K562 (cell line): ENCODE results near the gene RIOX2. TPM values are rescaled to one million over a fixed set of nuclear protein-coding genes. Genes with fewer than 3 reads are reported as not detected.
A peak's percentile ranks its signal among the peaks of the same experiment; 100 is the strongest.

ENCODE experiments used
- ARID2 ChIP-seq: fragments of 450-650 bp; IDR thresholded peaks from 2 replicates; pipeline ENCODE4 v1.6.1; 2017; ENCODE audit warnings: antibody characterized with exemption, mild to moderate bottlenecking
- FOXA3 ChIP-seq, 2 experiments: fragments of 450-650 bp in 1 of 2; sonication (generic) in 1 of 2; formaldehyde crosslinking; IDR thresholded peaks in 1 of 2; conservative IDR thresholded peaks in 1 of 2; 2 replicates each; pipeline versions ENCODE4 v1.4.0 to v1.8.0; 2020 to 2022; ENCODE audit warnings: mild to moderate bottlenecking in 2 of 2, missing genetic modification reagents in 1 of 2
- HDAC1 ChIP-seq, 2 experiments: fragments of 450-650 bp; IDR thresholded peaks; 2 replicates each; pipeline ENCODE4 v1.6.1; 2016 to 2017; ENCODE audit warnings: inconsistent platforms in 1 of 2, mild to moderate bottlenecking in 1 of 2, moderate library complexity in 1 of 2
- HEY1 ChIP-seq: fragments of 250-450 bp; sonication (Bioruptor Pico); IDR thresholded peaks from 2 replicates; pipeline ENCODE4 v1.5.0; 2020; ENCODE audit warnings: mild to moderate bottlenecking, moderate library complexity, borderline replicate concordance
- HMGN3 ChIP-seq: IDR thresholded peaks from 2 replicates; pipeline ENCODE4 v1.6.1; 2011; ENCODE audit warnings: borderline replicate concordance, low read depth, mild to moderate bottlenecking, mixed read lengths, low read length; ENCODE audit not compliant: insufficient read length; ENCODE audit errors: extremely low read depth
- JUN ChIP-seq, 2 experiments: sonication (generic) in 1 of 2; formaldehyde crosslinking in 1 of 2; IDR thresholded peaks; 2 replicates each; pipeline versions ENCODE4 v1.6.1 to v1.8.0; 2012 to 2022; ENCODE audit warnings: borderline replicate concordance in 2 of 2, mild to moderate bottlenecking in 2 of 2, improper control_type of control experiment in 1 of 2, low read depth in 1 of 2, low read length in 1 of 2, missing genetic modification reagents in 1 of 2
- MAFF ChIP-seq: IDR thresholded peaks from 2 replicates; pipeline ENCODE4 v1.6.1; 2012; ENCODE audit warnings: low read length, improper control_type of control experiment
- MNT ChIP-seq, 2 experiments: fragments of 450-650 bp; conservative IDR thresholded peaks; 2 replicates each; pipeline ENCODE4 v1.6.1; 2017; ENCODE audit warnings: mild to moderate bottlenecking in 2 of 2, moderate library complexity in 2 of 2
- NEUROD1 ChIP-seq: fragments of 150-350 bp; IDR thresholded peaks from 2 replicates; pipeline ENCODE4 v1.6.1; 2014; ENCODE audit warnings: borderline replicate concordance, low read length, low read depth; ENCODE audit not compliant: partially characterized antibody
- SRSF1 ChIP-seq: fragments of 200-400 bp; formaldehyde crosslinking; IDR thresholded peaks from 2 replicates; pipeline ENCODE4 v1.6.1; 2017; ENCODE audit warnings: mild to moderate bottlenecking, low read depth, low read length, moderate library complexity
- TOE1 ChIP-seq, 2 experiments: fragments of 450-650 bp in 1 of 2; sonication (generic) in 1 of 2; formaldehyde crosslinking in 1 of 2; IDR thresholded peaks; 2 replicates each; pipeline versions ENCODE4 v1.7.1 to v1.8.0; 2016 to 2022; ENCODE audit warnings: borderline replicate concordance in 2 of 2, mild to moderate bottlenecking in 2 of 2, antibody characterized with exemption in 1 of 2, inconsistent platforms in 1 of 2, low read depth in 1 of 2, missing genetic modification reagents in 1 of 2, moderate library complexity in 1 of 2
- USF2 ChIP-seq: sonication (generic); formaldehyde crosslinking; IDR thresholded peaks from 2 replicates; pipeline ENCODE4 v1.5.0; 2020; ENCODE audit warnings: missing genetic modification reagents
- ZBTB33 ChIP-seq: sonication (generic); formaldehyde crosslinking; IDR thresholded peaks from 2 replicates; pipeline ENCODE4 v1.8.1; 2023; ENCODE audit warnings: mild to moderate bottlenecking, missing genetic modification reagents
- ZBTB34 ChIP-seq: fragments of 250-450 bp; sonication (Bioruptor Pico); IDR thresholded peaks from 2 replicates; pipeline ENCODE4 v1.8.0; 2021; ENCODE audit warnings: mild to moderate bottlenecking, moderate library complexity
- ZKSCAN8 ChIP-seq: fragments of 200-800 bp; sonication (Bioruptor generic); IDR thresholded peaks from 2 replicates; pipeline ENCODE4 v1.6.1; 2016; ENCODE audit warnings: missing genetic modification characterization, missing compliant biosample characterization
- ZNF3 ChIP-seq: fragments of 250-450 bp; sonication (Bioruptor Pico); IDR thresholded peaks from 2 replicates; pipeline ENCODE4 v1.5.0; 2021; ENCODE audit warnings: mild to moderate bottlenecking, moderate library complexity
- ZNF76 ChIP-seq: fragments of 250-450 bp; sonication (Bioruptor Pico); IDR thresholded peaks from 2 replicates; pipeline ENCODE4 v1.4.0; 2020; ENCODE audit warnings: mild to moderate bottlenecking, moderate library complexity, borderline replicate concordance
- ZSCAN32 ChIP-seq: fragments of 450-650 bp; formaldehyde crosslinking; IDR thresholded peaks from 2 replicates; pipeline ENCODE4 v1.4.0; 2020; ENCODE audit warnings: mild to moderate bottlenecking, moderate library complexity
- polyA plus RNA-seq, 8 experiments: library from polyadenylated mRNA; depleted of rRNA in 4 of 8; stranded (reverse) in 5 of 8; unstranded in 3 of 8; fragments of >200 nt; fragmentation: Nextera tagmentation in 2 of 8; fragmentation: Illumina TruSeq in 1 of 8; extraction: Ambion mirVana in 2 of 8; extraction: Trizol in 1 of 8; gene quantifications; 2 replicates each; pipeline versions ENCODE4 v1.2.1 to v1.2.3, GENCODE V29; 2011 to 2014; ENCODE audit warnings: inconsistent platforms in 1 of 8, missing spikeins in 1 of 8
- total RNA-seq, 7 experiments: library from RNA; depleted of rRNA in 6 of 7; stranded (reverse); fragments of >200 nt in 6 of 7; fragmentation: Illumina TruSeq in 2 of 7; extraction: Trizol in 2 of 7; gene quantifications; 2 replicates each; pipeline versions ENCODE4 v1.2.1 to v1.2.3, GENCODE V29; 2011 to 2021; ENCODE audit warnings: low replicate concordance in 1 of 7

The RIOX2 gene
- total and polyA plus RNA-seq, 9 of the 15 experiments (the other 6 are each of a cell fraction or from before 2014, with no cell fraction given), result 22.2 to 56.0 (median 32.6) TPM

GRCh38 chr3:97971679-97972567 lies at the start of gene RIOX2 (continued):
- TF ChIP-seq NEUROD1 (no peak), ARID2 (no peak), USF2 (CRISPR knock-in tag) (0 out of 2 replicates have a peak, but pooled peaks have one; percentile 37), HEY1 (CRISPR knock-in tag) (no peak), MAFF (no peak), JUN (IDR thresholded peaks at IDR 0.05; ENCODE audit: borderline replicate concordance, low read depth, low read length) (peak; percentile 8; the same call in 1 of the 2 replicates), JUN (CRISPR knock-in tag; IDR thresholded peaks at IDR 0.05; ENCODE audit: borderline replicate concordance) (no peak), SRSF1 (no peak), ZBTB33 (CRISPR knock-in tag) (no peak), ZNF3 (CRISPR knock-in tag) (no peak), ZSCAN32 (CRISPR knock-in tag) (no peak), ZKSCAN8 (CRISPR knock-in tag) (no peak), ZNF76 (CRISPR knock-in tag) (no peak), FOXA3 (CRISPR knock-in tag; conservative IDR thresholded peaks at IDR 0.05 in 1 of 2, IDR thresholded peaks at IDR 0.05 in 1 of 2) (no peak), ZBTB34 (CRISPR knock-in tag) (no peak), HMGN3 (peak; percentile 25), HDAC1 (IDR thresholded peaks at IDR 0.05) (peak in 1 of 2 experiments; percentile 87; a peak in 1 of 4 replicates), TOE1 (IDR thresholded peaks at IDR 0.05; ENCODE audit: borderline replicate concordance) (no peak), TOE1 (CRISPR knock-in tag; IDR thresholded peaks at IDR 0.05; ENCODE audit: borderline replicate concordance, low read depth) (no peak), MNT (conservative IDR thresholded peaks at IDR 0.05) (peak; percentile 84 to 91)
